ENCODE results near the gene TOMM70. TPM values are rescaled to one million over a fixed set of nuclear protein-coding genes. Genes with fewer than 3 reads are reported as not detected.

Gene TOMM70
- total RNA-seq, 3 donors from 2014 or later, result 37.4 to 50.4 (median 44.2) TPM

- no peak for TF ChIP-seq CTCF (IDR thresholded peaks at IDR 0.05)
- H3K4me3 ChIP-seq, result no peak overlapping the region
- no peaks in the 10 kb centered on the region for H3K9me3 ChIP-seq
- intact Hi-C loops (cut with DNase I, micrococcal nuclease), result no loop called here
- ATAC-seq, result no peak
- no peak for DNase-seq
- no peaks in the 10 kb centered on the region for H3K36me3 ChIP-seq (ENCODE audit: low read depth)
- no peaks in the 10 kb centered on the region for H3K4me1 ChIP-seq (ENCODE audit: low read depth)
Measured at GRCh38 chr3:100374521-100374920, 26.4 kb downstream of the TOMM70 start.

- intact Hi-C loops (cut with DNase I, micrococcal nuclease), result no loop called here
- Histone ChIP-seq H3K4me1 (ENCODE audit: low read depth) (no peaks in the 10 kb centered on the region), H3K36me3 (ENCODE audit: low read depth) (no peaks in the 10 kb centered on the region), H3K4me3 (no peak overlapping the region), H3K9me3 (no peaks in the 10 kb centered on the region)
- DNase-seq (no peak), ATAC-seq (no peak)
- TF ChIP-seq CTCF (IDR thresholded peaks at IDR 0.05), result no peak
Measured at GRCh38 chr3:100370756-100371155, 30.1 kb downstream of the TOMM70 start.

GRCh38 chr3:100368441-100368840 lies 32.4 kb downstream of the TOMM70 start:
- intact Hi-C loops (cut with DNase I, micrococcal nuclease), result no loop called here
- ATAC-seq, result no peak
- DNase-seq, result no peak
- Histone ChIP-seq H3K36me3 (ENCODE audit: low read depth) (no peaks in the 10 kb centered on the region), H3K4me3 (no peak overlapping the region), H3K9me3 (no peaks in the 10 kb centered on the region), H3K4me1 (ENCODE audit: low read depth) (no peaks in the 10 kb centered on the region)
- no peak for TF ChIP-seq CTCF (IDR thresholded peaks at IDR 0.05)

GRCh38 chr3:100366424-100366823 lies 34.5 kb downstream of the TOMM70 start:
- H3K36me3 ChIP-seq (ENCODE audit: low read depth), result no peaks in the 10 kb centered on the region
- no peak for ATAC-seq
- no peaks in the 10 kb centered on the region for H3K9me3 ChIP-seq
- H3K4me3 ChIP-seq, result no peak overlapping the region
- H3K4me1 ChIP-seq (ENCODE audit: low read depth), result no peaks in the 10 kb centered on the region
- intact Hi-C loops (cut with DNase I, micrococcal nuclease), result no loop called here
- no peak for TF ChIP-seq CTCF (IDR thresholded peaks at IDR 0.05)
- no peak for DNase-seq

- Histone ChIP-seq H3K36me3 (ENCODE audit: low read depth) (no peaks in the 10 kb centered on the region), H3K4me1 (ENCODE audit: low read depth) (no peaks in the 10 kb centered on the region), H3K9me3 (no peaks in the 10 kb centered on the region), H3K4me3 (no peak overlapping the region)
- intact Hi-C loops (cut with DNase I, micrococcal nuclease), result no loop called here
- no peak for DNase-seq
- no peak for TF ChIP-seq CTCF (IDR thresholded peaks at IDR 0.05)
- no peak for ATAC-seq
Measured at GRCh38 chr3:100364421-100364820, 36.5 kb downstream of the TOMM70 start.

- DNase-seq (no peak), ATAC-seq (no peak)
- intact Hi-C loops (cut with DNase I, micrococcal nuclease), result no loop called here
- Histone ChIP-seq H3K36me3 (ENCODE audit: low read depth) (no peaks in the 10 kb centered on the region), H3K9me3 (no peaks in the 10 kb centered on the region), H3K4me3 (no peak overlapping the region), H3K4me1 (ENCODE audit: low read depth) (no peaks in the 10 kb centered on the region)
- no peak for TF ChIP-seq CTCF (IDR thresholded peaks at IDR 0.05)
Measured at GRCh38 chr3:100361897-100362296, 39.0 kb downstream of the TOMM70 start.
